Osteocyte (in vitro differentiated cells): ENCODE results near the gene AFDN. TPM values are rescaled to one million over a fixed set of nuclear protein-coding genes. Genes with fewer than 3 reads are reported as not detected.

ENCODE experiments used
- DNase-seq: peaks from one replicate; pipeline ENCODE4 v3.0.0; 2021; ENCODE audit warnings: mixed read lengths; ENCODE audit not compliant: unreplicated experiment; ENCODE audit errors: extremely low spot score
- H3K27ac Mint-ChIP-seq: one replicate; pipeline ENCODE4 v1.8.0; 2021; ENCODE audit warnings: mild to moderate bottlenecking, mixed read lengths; ENCODE audit not compliant: unreplicated experiment
- H3K27me3 Mint-ChIP-seq: one replicate; pipeline ENCODE4 v1.8.0; 2021; ENCODE audit warnings: mixed read lengths; ENCODE audit not compliant: unreplicated experiment
- H3K36me3 Mint-ChIP-seq: one replicate; pipeline ENCODE4 v1.8.0; 2021; ENCODE audit warnings: mixed read lengths; ENCODE audit not compliant: unreplicated experiment
- H3K4me1 Mint-ChIP-seq: one replicate; pipeline ENCODE4 v1.8.0; 2021; ENCODE audit warnings: mixed read lengths; ENCODE audit not compliant: unreplicated experiment
- H3K4me3 Mint-ChIP-seq: one replicate; pipeline ENCODE4 v1.8.0; 2021; ENCODE audit warnings: mild to moderate bottlenecking, moderate library complexity, mixed read lengths; ENCODE audit not compliant: unreplicated experiment
- H3K9me3 Mint-ChIP-seq: one replicate; pipeline ENCODE4 v1.8.0; 2021; ENCODE audit warnings: mixed read lengths; ENCODE audit not compliant: unreplicated experiment
- total RNA-seq: library from RNA; stranded (reverse); gene quantifications from 2 replicates; pipeline ENCODE4 v1.2.1, GENCODE V29; 2021
- TF ChIP-seq, protein P1 (sequence below): fragments of 200-600 bp; sonication (generic); IDR thresholded peaks from 2 replicates; pipeline ENCODE4 v1.5.0; 2021; ENCODE audit warnings: antibody characterized with exemption, mild to moderate bottlenecking, moderate library complexity

Gene AFDN
- total RNA-seq, 1 donor from 2014 or later: 67.3 TPM

DNA sequence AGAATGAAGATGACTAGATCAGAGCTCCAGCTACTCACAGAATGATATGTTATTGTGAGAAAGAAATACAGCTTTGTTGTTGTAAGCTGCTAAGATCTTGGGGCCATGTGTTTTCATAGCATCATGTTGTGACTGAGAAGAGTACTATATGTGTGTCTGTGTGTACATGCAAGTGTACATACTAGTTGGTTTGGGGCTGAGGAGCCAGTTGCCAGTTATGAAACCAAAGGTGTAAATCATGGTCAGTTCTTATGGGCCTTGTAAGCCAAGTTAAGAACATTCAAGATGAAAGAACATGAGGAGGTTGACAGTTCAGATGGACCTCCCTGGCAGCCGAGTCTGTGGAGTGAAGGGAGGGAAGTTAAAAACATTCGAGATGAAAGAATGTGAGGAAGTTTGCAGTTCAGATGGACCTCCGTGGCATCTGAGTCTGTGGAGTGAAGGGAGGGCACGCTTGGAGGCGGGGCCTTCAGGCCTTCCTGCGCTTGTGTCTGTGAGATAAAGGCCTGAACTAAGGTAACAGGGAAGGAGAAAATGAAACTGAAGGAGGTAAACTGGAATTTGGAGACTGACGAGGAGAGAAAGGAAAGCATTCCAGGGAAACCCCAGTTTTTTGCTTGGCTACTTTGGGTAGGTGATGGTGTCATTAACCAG lies 13.9 kb downstream of the AFDN start:
- DNase-seq: no peak
- Mint-ChIP-seq H3K4me3 (no peak overlapping the region), H3K36me3 (peaks cover under 1% of the 10 kb centered on the region), H3K27me3 (no peaks in the 10 kb centered on the region), H3K9me3 (no peaks in the 10 kb centered on the region), H3K4me1 (peaks cover 7% of the 10 kb centered on the region), H3K27ac (no peak overlapping the region)
- TF ChIP-seq, protein P1, sequence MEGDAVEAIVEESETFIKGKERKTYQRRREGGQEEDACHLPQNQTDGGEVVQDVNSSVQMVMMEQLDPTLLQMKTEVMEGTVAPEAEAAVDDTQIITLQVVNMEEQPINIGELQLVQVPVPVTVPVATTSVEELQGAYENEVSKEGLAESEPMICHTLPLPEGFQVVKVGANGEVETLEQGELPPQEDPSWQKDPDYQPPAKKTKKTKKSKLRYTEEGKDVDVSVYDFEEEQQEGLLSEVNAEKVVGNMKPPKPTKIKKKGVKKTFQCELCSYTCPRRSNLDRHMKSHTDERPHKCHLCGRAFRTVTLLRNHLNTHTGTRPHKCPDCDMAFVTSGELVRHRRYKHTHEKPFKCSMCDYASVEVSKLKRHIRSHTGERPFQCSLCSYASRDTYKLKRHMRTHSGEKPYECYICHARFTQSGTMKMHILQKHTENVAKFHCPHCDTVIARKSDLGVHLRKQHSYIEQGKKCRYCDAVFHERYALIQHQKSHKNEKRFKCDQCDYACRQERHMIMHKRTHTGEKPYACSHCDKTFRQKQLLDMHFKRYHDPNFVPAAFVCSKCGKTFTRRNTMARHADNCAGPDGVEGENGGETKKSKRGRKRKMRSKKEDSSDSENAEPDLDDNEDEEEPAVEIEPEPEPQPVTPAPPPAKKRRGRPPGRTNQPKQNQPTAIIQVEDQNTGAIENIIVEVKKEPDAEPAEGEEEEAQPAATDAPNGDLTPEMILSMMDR: no peak

DNA sequence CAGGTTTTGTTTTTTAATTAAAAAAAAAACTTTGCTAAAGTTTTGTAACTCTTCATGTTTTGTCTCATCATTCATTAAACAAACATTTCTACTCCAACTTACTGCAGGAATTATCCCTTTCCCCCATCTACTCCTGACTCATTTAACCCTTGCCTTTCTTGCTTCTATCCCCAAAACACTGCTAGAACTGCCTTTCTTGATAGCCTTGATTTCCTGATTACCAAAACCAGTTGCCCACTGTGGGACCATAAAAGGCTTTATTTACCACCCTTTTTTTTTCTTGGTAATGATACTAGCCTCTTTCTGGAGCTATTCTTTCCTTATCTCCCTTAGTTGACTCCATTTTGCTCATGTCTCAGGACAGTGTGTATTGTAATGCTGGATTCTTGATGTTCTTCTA lies 15.3 kb downstream of the AFDN start:
- Mint-ChIP-seq H3K36me3 (peaks cover 2% of the 10 kb centered on the region), H3K4me3 (no peak overlapping the region), H3K4me1 (peaks cover 2% of the 10 kb centered on the region), H3K9me3 (no peaks in the 10 kb centered on the region), H3K27me3 (no peaks in the 10 kb centered on the region), H3K27ac (no peak overlapping the region)
- DNase-seq: no peak
- TF ChIP-seq, protein P1: no peak

GRCh38 chr6:167842457-167842856 lies 15.7 kb downstream of the AFDN start:
- peaks cover 2% of the 10 kb centered on the region for H3K36me3 Mint-ChIP-seq
- peaks cover 7% of the 10 kb centered on the region for H3K4me1 Mint-ChIP-seq
- H3K4me3 Mint-ChIP-seq: no peak overlapping the region
- no peak overlapping the region for H3K27ac Mint-ChIP-seq
- DNase-seq: no peak
- no peaks in the 10 kb centered on the region for H3K9me3 Mint-ChIP-seq
- H3K27me3 Mint-ChIP-seq: no peaks in the 10 kb centered on the region
- TF ChIP-seq, protein P1: no peak

- H3K27ac Mint-ChIP-seq: no peak overlapping the region
- peaks cover 2% of the 10 kb centered on the region for H3K36me3 Mint-ChIP-seq
- H3K9me3 Mint-ChIP-seq: no peaks in the 10 kb centered on the region
- no peaks in the 10 kb centered on the region for H3K27me3 Mint-ChIP-seq
- H3K4me1 Mint-ChIP-seq: peaks cover 12% of the 10 kb centered on the region
- no peak for DNase-seq
- TF ChIP-seq, protein P1: no peak
- H3K4me3 Mint-ChIP-seq: no peak overlapping the region
These were observed 16.3 kb downstream of the AFDN start for GRCh38 chr6:167843023-167843422.

DNA sequence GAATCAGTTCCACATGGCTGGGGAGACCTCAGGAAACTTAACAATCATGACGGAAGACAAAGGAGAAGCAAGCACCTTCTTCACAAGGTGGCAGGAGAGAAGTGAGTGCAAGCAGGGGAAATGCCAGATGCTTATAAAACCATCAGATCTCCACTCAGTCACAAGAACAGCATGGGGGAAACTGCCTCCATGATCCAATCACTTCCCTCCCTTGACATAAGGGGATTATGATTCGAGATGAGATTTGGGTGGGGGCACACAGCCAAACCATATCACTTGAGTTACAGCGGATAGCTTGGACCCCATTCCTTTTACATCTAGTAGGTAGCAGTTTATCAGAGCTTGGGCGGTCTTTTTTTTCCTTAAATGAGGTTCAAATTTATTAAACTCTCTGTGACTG lies 19.1 kb downstream of the AFDN start:
- DNase-seq: no peak
- Mint-ChIP-seq H3K4me3 (no peak overlapping the region), H3K36me3 (peaks cover 2% of the 10 kb centered on the region), H3K4me1 (peaks cover 32% of the 10 kb centered on the region), H3K27me3 (no peaks in the 10 kb centered on the region), H3K9me3 (no peaks in the 10 kb centered on the region), H3K27ac (no peak overlapping the region)
- TF ChIP-seq, protein P1: no peak
